OCI-LY7 (cell line): ENCODE data around the gene PTAFR.

Experiments
- EZH2phosphoT487 ChIP-seq: fragments of 200-600 bp; sonication (generic); IDR thresholded peaks from 2 replicates; pipeline ENCODE4 v1.6.1; 2018; ENCODE audit warnings: low read depth, borderline replicate concordance, mild to moderate bottlenecking, mixed run types, antibody characterized with exemption, low read length, moderate library complexity, mixed read lengths
- TF ChIP-seq, protein P1 (sequence below): fragments of 200-600 bp; sonication (generic); conservative IDR thresholded peaks from 2 replicates; pipeline ENCODE4 v1.5.1; 2014; ENCODE audit warnings: mild to moderate bottlenecking, antibody characterized with exemption, low read length, moderate library complexity, mixed read lengths

DNA sequence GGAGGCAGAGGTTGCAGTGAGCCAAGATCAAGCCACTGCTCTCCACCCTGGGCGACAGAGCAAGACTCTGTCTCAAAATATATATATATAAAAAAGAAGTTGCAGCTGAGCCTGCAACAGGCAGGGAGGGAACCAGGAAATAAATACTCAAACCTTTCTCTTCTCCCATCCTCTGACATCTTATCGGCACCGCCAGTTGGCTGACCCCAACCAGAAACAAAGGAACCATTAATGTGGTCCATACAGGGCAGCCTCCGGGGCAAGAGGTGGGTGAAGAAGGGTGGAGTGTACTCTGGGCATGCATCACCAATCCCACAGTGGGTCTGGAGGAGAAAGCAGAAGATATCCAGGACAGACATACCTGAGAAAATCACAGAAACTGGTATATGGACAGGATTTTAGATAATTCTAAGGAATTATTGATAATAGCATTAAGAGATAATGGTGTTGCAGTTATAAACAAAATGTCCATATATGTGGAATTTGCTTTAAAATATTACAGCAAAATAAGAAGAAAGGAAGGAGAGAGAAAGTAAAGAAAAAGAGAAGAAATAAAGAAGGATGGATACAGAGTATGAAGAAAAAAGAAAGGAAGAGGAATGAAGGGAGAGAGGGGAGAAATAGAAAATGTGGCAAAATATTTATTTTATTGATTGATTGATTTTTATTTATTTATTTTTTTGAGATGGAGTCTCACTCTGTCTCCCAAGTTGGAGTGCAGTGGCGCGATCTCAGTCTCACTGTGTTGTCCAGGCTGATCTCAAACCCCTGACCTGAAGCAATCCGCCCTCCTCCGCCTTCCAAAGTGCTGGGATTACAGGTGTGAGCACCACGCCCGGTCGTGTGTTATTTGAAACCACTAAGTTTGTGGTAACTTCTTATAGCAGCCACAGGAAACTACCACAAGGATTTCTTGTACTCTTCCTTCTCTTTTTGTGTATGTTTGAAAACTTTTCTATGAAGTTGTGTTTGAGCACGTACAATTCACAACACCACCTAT lies 4.1 kb upstream of the PTAFR start:
- TF ChIP-seq, protein P1, sequence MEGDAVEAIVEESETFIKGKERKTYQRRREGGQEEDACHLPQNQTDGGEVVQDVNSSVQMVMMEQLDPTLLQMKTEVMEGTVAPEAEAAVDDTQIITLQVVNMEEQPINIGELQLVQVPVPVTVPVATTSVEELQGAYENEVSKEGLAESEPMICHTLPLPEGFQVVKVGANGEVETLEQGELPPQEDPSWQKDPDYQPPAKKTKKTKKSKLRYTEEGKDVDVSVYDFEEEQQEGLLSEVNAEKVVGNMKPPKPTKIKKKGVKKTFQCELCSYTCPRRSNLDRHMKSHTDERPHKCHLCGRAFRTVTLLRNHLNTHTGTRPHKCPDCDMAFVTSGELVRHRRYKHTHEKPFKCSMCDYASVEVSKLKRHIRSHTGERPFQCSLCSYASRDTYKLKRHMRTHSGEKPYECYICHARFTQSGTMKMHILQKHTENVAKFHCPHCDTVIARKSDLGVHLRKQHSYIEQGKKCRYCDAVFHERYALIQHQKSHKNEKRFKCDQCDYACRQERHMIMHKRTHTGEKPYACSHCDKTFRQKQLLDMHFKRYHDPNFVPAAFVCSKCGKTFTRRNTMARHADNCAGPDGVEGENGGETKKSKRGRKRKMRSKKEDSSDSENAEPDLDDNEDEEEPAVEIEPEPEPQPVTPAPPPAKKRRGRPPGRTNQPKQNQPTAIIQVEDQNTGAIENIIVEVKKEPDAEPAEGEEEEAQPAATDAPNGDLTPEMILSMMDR: no peak
- no peak for TF ChIP-seq EZH2phosphoT487
